ENCODE data around the gene ABAT.

ABAT gene

DNA sequence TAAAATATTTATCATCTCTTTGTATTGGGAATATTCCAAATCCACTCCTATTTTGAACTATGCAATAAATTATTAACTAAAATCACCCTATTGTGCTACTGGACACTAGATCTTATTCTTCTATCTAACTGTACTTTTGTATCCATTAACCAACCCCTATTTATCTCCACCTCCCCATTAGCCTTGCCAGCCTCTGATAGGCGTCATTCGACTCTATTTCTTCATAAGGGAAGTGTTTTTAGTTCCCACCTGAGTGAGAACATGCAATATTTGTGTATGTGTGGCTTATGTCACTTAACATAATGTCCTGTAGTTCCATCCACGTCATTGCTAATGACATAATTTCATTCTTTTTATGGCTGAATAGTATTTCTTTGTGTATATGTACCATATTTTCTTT lies 99.1 kb downstream of the ABAT start:
- TF ChIP-seq, protein P1, sequence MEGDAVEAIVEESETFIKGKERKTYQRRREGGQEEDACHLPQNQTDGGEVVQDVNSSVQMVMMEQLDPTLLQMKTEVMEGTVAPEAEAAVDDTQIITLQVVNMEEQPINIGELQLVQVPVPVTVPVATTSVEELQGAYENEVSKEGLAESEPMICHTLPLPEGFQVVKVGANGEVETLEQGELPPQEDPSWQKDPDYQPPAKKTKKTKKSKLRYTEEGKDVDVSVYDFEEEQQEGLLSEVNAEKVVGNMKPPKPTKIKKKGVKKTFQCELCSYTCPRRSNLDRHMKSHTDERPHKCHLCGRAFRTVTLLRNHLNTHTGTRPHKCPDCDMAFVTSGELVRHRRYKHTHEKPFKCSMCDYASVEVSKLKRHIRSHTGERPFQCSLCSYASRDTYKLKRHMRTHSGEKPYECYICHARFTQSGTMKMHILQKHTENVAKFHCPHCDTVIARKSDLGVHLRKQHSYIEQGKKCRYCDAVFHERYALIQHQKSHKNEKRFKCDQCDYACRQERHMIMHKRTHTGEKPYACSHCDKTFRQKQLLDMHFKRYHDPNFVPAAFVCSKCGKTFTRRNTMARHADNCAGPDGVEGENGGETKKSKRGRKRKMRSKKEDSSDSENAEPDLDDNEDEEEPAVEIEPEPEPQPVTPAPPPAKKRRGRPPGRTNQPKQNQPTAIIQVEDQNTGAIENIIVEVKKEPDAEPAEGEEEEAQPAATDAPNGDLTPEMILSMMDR (IDR thresholded peaks at IDR 0.05; ENCODE audit: borderline replicate concordance, insufficient read depth, low read depth, low read length): no peak
- no peak overlapping the region for H3K4me3 ChIP-seq (ENCODE audit: low read depth, low read length)

DNA sequence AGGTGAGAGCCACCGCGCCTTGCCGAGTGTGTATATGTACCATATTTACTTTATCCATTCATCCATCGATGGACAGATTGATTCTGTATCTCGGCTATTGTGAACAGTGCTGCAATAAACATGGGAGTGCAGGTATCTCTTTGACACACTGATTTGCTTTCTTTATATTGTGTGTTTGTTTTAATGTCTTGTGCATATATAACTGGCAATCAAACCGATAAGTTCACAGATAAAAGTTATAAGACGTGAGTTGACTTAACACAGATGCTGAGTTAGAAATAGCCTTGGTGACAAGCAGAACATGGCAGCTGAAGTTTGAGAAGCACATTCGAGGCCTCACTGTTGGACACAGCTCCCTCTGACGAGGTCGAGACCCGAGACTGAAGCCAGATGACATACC lies 99.8 kb downstream of the ABAT start:
- H3K4me3 ChIP-seq (ENCODE audit: low read depth, low read length): no peak overlapping the region
- TF ChIP-seq, protein P1 (IDR thresholded peaks at IDR 0.05; ENCODE audit: borderline replicate concordance, insufficient read depth, low read depth, low read length): no peak

DNA sequence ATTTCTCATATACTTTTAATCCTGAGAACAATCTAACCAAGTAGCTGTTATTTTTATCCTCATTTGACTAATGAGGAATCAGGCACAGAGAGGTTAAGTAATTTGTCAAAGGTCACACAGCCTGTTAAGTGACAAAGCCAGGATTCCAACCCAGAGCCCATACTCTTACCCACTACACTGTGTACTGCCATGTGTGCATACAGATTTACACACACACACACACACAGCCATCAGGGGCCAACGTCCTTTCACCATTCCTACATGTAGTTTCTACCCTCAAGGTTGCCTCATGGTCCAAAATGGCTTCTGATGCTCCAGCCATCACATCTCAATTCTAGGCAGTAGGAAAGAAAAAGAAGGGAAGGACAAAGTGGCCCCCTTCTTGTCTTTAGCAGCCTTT lies 100.9 kb downstream of the ABAT start:
- TF ChIP-seq, protein P1 (IDR thresholded peaks at IDR 0.05; ENCODE audit: borderline replicate concordance, insufficient read depth, low read depth, low read length): no peak
- no peak overlapping the region for H3K4me3 ChIP-seq (ENCODE audit: low read depth, low read length)

- H3K4me3 ChIP-seq (ENCODE audit: low read depth, low read length): no peak overlapping the region
- TF ChIP-seq, protein P1 (IDR thresholded peaks at IDR 0.05; ENCODE audit: borderline replicate concordance, insufficient read depth, low read depth, low read length): no peak
Measured at GRCh38 chr16:8776129-8776584, 101.7 kb downstream of the ABAT start.

DNA sequence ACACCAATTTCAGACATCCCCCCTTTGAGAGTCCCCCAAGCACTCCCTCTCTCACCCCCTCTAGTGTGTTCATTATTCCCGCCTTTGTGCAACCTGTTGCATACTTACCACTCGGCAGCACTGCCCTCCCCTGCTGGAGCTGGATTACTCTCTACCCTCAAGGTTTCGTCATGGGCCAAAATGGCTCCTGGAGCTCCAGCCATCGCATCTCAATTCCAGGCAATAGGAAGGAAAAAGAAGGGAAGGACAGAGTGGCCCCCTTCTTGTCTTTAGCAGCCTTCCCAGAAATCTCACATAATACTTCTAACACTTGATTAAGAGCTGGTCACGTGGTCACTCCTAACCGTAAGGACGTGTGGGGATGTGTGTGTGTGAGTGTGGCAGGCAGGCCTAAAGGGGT lies 102.8 kb downstream of the ABAT start:
- TF ChIP-seq, protein P1 (IDR thresholded peaks at IDR 0.05; ENCODE audit: borderline replicate concordance, insufficient read depth, low read depth, low read length): no peak
- no peak overlapping the region for H3K4me3 ChIP-seq (ENCODE audit: low read depth, low read length)

- TF ChIP-seq, protein P1 (IDR thresholded peaks at IDR 0.05; ENCODE audit: borderline replicate concordance, insufficient read depth, low read depth, low read length): no peak
- H3K4me3 ChIP-seq (ENCODE audit: low read depth, low read length): no peak overlapping the region
Measured at GRCh38 chr16:8781797-8782196, 107.4 kb downstream of the ABAT start.

DNA sequence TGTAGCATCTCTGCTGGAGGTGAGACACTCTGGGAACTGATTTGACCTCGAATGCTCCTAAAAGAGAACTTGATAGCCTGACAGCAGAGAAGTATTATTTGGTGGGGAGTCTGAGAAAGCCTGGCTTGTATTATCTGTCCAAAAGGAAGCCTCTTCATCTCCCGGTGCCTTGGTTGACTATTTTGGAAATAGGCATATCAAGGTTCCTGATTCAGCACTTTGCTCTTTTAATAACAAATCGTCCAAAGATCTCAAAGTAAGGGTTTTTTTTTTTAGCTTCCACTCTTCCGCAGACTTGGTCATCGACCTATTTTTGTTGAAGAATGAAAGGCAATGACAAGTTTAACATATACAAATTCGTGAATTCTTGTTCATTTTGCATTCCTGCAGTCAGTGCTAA lies 108.3 kb downstream of the ABAT start:
- H3K4me3 ChIP-seq (ENCODE audit: low read depth, low read length): no peak overlapping the region
- TF ChIP-seq, protein P1 (IDR thresholded peaks at IDR 0.05; ENCODE audit: borderline replicate concordance, insufficient read depth, low read depth, low read length): no peak

Measured in GM12875 (cell line).